Spleen (tissue), 7 donors: ENCODE measurements around the gene LTF.

Source experiments
- CTCF ChIP-seq, 11 experiments: fragments of 200-600 bp in 7 of 11; fragments of 450-650 bp in 4 of 11; sonication (generic) in 4 of 11; IDR thresholded peaks in 8 of 11; conservative IDR thresholded peaks in 3 of 11; 1 replicate in 7 of 11; 2 replicates in 4 of 11; pipeline versions ENCODE4 v1.4.0 to v1.8.0; 2016 to 2021; ENCODE audit warnings: antibody characterized with exemption in 11 of 11, inconsistent platforms in 4 of 11, mild to moderate bottlenecking in 1 of 11
- POLR2A ChIP-seq, 3 donors: fragments of 450-650 bp; IDR thresholded peaks; one replicate each; pipeline ENCODE4 v1.5.1; 2017; ENCODE audit warnings: antibody characterized with exemption in 3 of 3, mild to moderate bottlenecking in 1 of 3
- POLR2AphosphoS5 ChIP-seq, 3 donors: sonication (generic); formaldehyde crosslinking; IDR thresholded peaks; one replicate each; pipeline ENCODE4 v1.5.1; 2017; ENCODE audit warnings: antibody characterized with exemption in 3 of 3
- donor health status: DM: no; HTN: no; CAD: no; lungs with moderate emphysema.
- donor health status: DM: no; HTN: no; CAD: no.
- donor health status: DM: no; HTN: no; CAD: no.

GRCh38 chr3:46482632-46483350 lies 18.1 kb upstream of the LTF start:
- no peak for TF ChIP-seq CTCF (IDR thresholded peaks at IDR 0.05 in 8 of 11, conservative IDR thresholded peaks at IDR 0.05 in 3 of 11)
- TF ChIP-seq POLR2A (IDR thresholded peaks at IDR 0.05) = no peak
- TF ChIP-seq POLR2AphosphoS5 (IDR thresholded peaks at IDR 0.05) = no peak
